Stimulated activated CD8-positive, alpha-beta memory T cell treated with anti-CD3 and anti-CD28 coated beads, Interleukin-12 subunit alpha, Interleukin-12 subunit beta, amount 100 ng/mL, for 1 hour (primary cell): ENCODE data around the gene PUS7L.
"Not testable (repeated sequence)": the region's sequence is repeated elsewhere in the genome, so short reads cannot be mapped to it uniquely, and the experiment has no call there.

Experiments
- DNase-seq: peaks from one replicate; pipeline ENCODE4 v3.0.0-alpha.2; 2020; ENCODE audit warnings: low read depth

The PUS7L gene, protein sequence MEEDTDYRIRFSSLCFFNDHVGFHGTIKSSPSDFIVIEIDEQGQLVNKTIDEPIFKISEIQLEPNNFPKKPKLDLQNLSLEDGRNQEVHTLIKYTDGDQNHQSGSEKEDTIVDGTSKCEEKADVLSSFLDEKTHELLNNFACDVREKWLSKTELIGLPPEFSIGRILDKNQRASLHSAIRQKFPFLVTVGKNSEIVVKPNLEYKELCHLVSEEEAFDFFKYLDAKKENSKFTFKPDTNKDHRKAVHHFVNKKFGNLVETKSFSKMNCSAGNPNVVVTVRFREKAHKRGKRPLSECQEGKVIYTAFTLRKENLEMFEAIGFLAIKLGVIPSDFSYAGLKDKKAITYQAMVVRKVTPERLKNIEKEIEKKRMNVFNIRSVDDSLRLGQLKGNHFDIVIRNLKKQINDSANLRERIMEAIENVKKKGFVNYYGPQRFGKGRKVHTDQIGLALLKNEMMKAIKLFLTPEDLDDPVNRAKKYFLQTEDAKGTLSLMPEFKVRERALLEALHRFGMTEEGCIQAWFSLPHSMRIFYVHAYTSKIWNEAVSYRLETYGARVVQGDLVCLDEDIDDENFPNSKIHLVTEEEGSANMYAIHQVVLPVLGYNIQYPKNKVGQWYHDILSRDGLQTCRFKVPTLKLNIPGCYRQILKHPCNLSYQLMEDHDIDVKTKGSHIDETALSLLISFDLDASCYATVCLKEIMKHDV

DNA sequence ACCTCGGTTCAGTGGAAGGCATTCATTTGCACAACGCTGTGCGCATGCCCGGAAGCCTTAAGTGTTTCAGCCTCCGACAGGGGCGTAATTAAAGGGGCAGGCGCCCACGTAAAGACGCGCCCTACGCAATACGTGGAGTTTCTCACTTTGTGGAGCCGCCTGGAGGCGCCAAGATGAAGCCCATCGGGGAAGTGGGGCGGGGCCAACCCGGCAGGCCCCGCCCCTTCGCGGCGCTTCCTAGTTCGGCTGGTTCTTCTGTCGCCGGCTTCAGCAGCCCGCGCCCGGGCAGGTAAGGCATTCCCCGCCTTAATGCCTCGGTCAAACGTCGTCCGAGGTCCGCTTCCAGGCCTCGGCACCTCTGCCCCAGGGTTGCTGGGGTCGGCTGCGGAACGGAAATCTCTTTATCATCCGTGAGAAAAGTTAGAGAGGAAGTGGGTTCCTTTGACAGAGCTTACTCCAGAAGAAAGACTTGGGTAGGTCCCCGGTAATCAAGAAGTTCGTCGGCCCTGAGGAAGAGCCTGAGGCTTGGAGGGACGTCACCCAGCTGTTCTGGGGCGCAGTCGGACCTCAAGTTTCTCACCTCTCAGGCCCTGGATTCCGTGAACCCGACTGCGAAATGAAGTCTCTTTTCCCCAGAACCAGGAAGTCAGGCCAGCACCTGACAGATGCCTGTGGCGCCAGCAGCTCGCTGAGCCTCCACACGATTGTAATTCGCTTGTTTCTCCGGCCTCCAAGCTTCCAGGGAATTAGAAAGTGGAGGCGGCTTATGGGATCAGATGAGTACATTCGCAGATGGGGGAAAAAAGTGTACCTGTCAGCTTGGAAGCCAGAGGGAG lies at the start of gene PUS7L, which contains the start of gene IRAK4:
TSS of gene PUS7L (minus strand) at position 63 of the 836 bp plus-strand sequence. CDS start 3,545 bp downstream, outside the sequence.
TSS of gene IRAK4 (plus strand) at position 224 of the 836 bp plus-strand sequence. CDS start 9,161 bp downstream, outside the sequence.
- peak; percentile 94 for DNase-seq

DNA sequence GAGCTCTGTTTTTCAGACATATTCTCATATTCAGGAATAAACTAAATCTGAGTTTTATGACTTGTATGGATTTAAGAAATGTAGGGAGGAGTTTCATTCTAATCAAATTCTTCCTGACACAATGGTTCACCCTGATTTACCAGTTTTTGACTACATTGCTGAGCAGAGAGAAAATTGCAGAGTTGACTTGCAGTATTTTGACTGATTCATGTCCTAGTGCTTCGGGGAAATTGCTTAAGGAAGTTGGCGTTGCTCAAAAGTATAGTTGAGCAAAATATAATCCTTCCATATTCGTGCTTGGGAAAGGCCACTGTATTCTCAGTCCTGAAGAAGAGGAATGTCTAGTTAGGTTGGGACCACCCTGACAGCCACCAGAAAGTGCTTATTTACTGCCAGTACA lies 48.8 kb upstream of the PUS7L start:
- DNase-seq = no peak

DNA sequence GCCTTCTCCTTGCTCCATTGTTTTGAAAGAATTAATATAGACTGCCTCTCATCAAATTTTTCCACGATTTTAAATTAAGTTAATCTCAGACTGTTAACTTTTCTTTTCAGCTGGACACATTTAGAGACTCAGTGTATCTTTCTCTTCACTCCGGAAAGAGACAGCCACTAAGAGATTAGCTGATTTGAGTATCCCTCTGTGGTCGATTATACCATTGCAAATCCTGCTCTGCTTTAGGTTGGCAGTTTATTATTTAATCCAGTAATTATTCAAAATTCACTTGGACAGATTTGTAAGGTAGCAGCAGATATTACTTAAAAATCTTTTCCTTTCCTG lies 48.1 kb upstream of the PUS7L start:
- no peak for DNase-seq

DNA sequence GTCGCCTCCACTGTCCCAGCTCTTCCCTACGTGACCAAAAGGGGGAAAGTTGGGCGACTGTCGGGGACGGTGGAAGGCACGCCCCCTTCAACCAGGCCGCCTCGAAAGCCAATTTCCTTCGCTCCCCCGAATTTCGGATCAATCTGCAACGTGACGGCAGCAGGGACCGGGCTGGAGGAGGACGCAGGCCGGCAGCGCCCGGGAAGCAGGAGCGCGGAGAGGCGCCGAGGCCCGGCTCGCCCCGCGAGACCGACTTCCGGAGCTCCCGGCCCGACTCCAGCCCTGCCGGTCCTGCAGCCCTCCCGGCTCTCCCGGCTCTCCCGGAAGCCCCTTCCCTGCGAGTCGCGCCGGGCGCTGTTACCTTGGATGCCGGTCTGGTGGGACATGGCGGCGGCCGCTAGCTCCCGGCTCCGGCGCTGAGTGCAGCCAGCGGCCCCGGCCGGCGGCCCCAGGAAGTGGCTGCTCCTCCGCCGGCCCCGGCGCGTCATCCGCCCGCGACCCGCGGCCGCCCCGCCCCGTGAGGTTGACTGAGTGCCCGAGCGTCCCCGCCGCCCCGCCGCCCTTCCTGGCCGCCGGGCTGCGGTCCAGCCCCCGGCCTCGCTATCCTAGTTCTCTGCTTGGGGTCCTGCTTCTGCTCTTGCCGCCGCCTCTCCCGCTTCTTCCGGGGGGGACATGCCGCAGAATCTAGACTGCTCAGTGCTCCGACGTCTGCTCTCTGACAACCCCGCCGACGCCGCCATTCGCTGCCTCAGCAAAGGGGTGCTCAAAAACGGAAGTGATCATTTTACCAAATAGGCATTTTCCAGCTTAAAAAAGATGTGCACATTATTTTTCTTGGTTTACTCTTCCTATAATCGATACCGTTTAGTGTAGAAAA lies 47.5 kb upstream of the PUS7L start, which contains the start of gene TWF1:
TSS of gene TWF1 (minus strand) at position 458 of the 877 bp plus-strand sequence. CDS start at position 386, 72 bp downstream.
- DNase-seq = peak; percentile 72

DNA sequence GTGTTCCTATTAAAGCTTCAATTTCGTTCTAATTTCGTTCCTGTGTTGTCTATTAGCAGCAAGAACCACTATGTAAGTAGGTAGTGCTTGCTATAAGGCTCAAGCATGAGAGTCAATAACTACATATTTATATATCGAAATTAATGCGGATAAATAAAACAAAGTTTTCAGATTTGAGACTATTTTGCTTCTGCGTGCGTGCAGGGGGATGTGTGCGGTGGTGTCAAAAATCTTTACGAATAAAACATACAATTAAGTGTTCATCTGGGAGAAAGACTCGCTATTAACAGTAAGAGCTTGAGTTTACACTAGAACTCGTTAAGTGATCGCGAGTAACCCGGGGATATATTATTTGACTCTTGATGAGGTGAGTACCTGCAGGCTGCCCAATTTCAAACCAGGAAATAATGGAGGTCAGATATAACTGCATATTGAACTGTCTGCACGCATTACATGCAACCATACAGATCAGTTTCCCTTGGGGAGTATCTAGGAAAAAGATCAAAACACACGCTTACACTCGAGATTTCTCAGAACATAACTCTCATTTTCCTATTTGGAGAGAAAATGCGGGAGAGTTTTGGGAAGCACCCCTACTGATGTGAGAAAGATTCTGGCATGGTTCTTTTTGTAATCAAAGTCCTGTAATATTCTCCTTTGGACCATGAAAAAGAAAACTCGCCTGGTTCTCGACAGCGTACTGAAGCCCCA lies 46.7 kb upstream of the PUS7L start:
- no peak for DNase-seq

DNA sequence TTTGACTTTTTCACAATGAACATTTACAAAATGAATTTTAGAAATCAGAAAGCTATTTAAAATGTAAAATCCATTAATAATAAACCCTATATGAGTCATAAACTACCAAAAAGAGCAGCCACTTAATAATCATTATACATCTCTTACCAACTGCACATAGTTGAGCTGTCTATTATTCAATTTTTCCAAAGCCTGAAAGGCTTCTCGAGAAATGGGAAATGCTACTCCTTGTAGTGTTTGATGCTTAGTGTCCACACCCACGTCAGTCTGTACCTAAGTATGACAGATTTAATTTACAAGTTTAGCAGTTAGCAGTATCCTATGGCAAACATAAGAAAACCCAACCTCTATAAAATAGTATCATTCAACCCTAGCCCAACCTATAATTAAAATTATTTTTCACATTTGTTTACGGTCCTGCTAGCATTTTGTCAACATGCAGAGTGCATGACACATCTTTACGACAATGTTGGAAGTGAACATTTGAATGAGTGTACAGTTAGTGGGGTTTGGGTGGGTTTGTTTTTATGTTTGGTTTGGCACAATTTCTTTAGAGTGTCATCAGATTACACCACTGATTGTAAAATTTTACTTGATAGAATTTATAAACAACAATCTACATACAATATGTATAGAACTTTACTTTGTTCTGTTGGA lies 39.1 kb upstream of the PUS7L start:
- no peak for DNase-seq

DNA sequence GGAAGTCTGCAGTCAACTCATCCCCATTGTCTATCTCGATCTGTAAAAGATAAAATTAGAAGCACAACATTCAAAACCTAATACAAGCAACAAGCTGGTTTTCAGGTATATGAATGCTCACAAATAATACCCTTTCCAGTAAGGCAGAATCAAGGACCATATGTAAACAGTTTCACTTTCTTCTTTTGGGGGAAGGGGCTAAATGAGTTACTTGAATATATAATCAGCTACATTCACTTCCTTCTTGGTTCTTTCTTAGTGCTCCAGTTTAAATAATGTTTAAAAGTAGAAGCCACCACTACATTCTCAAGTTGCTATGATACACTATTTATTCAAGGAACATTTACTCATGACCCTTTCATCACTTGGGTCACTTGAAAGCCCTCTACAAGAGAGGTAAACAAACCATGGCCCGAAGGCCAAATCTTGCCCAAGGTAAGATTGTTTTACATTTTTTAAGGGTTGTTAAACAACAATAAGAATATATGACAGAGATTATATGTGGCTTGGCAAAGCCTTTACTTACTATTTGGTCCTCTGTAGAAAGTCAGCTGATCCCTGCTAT lies 37.2 kb upstream of the PUS7L start:
- DNase-seq = no peak

DNA sequence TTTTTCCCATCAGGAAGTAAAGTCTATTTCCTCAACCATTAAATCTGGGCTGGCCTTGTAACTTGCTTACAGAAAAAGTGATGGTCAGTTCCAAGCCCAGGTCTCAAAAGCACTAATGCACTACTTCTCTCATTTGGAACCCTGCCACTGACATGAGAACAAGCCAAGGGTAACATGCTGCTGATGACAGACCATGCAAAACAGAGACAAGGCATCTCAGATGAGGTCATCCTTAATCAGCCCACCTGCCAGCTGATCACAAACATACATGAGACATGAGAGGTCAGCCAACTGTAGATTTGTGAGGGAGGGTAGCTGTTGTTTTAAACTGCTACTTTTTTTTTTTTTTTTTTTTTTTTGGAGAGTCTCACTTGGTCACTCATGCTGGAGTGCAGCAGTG lies 31.4 kb upstream of the PUS7L start:
- DNase-seq = no peak

DNA sequence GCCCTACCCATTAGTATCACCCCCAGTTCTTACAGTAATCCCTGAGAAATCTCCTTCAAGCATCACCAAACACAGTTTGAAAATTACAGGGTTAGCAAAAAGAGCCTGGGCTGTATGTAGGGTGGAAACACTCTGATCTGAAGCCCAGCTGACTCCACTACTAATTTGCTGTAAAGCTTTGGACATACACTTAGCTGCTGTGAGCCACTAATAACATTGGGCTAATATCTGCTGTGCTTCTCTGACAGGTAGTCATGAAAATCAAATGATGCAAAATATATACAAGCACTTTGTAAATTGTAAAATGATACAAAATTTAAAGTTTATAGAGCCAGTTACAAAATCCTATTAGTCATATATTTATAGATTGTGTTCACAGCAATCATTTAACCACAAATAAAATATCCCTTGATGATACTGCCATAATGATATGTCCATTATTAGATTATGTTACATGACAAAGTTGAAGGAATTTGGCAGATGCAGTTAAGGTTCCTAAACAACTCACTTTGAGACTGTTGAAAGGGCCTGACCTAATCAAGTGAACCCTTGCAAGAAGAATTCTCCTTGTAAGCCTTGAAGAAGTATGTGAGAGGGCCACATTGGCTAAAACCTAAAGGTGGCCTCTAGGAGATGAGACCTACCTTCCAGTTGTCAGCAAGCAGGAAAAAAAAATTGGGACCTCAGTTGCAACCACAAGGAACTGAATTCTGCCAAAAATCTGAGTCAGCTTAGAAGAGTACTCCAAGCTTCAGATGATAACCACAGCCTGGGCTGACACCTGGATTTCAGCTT lies 28.5 kb upstream of the PUS7L start:
- no peak for DNase-seq

DNA sequence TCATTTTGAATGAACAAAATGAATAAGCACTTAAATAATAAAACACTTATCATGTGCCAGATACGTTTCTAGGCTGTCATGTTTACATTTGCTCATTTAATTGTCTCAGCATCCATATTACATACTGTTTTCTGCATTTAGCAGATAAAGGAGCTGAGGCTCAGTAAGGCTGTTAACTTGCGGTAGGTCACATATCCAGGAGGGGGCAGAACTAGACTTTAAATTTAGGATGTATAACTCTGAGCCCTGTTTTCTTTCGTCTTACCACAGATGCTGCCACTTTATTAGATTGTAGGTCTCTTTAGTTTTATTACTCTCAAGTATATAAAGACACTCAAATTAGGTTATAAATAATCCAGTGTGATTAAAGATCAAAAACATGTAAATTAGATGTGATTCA lies 17.9 kb upstream of the PUS7L start:
- no peak for DNase-seq

DNA sequence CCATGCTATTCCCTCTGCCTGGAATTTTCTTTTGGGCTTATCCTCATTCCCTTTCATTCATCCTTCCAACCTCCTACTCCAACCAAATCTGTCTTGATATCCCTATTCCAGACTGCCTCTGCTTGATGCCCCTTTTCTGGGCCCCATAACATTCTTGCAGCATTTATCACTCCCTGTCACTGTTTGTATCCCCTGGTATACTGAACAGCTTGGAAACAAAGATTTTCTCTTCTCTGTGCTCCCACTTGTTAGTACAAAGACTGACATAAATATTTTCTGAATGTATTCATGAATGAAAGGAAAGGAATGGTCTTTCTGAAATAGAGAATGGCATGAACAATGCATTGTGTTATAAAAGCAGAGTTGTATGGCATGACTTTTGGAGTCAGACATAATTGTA lies 7.7 kb upstream of the PUS7L start:
- DNase-seq = no peak

DNA sequence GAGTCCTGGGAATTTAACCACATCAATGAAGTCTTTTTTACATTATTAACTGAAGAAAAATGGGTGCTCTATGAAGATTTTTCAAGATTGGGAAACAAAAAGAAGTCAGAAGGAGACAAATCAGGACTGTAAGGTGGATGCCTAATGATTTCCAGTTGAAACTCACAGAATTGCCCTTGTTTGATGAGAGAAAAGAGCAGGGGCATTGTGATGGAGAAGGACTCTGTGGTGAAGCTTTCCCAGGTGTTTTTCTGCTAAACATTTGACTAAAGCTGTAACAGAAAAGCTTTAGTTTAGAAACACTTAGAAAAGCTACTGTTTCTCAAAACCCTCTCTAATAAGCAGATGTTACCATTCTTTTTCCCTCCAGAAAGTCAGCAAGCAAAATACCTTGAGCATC lies 5.9 kb upstream of the PUS7L start:
- DNase-seq = no peak

DNA sequence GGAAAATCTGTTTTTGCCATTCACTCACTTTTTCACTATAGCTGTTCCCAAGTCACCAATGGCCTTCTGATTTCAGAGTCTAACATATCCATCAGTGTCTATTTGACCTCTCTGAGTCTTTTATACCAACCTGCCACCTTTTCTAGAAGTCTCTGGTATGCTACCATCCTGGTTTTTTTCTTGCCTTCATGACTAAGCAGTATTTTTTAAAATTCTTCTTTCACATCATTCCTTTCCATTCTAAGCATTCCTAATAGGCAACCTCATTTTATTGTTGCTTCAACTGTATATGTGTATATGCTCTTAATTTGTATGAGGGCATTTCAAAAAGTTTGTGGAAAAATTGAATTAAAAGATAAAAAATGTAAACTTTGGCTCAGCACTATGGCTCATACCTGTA lies 5.2 kb upstream of the PUS7L start:
- DNase-seq = no peak

DNA sequence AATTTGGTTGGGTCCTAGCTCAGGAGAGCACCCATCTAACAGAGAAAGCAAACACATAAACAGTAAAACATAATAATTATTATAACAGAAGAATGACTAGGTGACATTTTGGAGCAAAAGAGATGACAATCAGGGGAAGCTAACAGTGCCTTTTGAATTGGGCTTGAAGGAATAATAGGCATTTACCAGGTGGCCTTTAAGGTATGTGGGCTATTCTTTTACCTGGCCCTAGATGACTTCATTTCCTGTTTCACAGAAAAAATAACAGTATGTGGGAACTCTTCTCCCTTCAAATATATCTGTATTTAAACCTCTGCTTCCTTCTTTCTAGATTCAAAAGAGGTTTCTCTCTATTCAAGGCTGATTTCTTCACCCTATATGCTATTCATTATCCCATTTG lies 4.0 kb upstream of the PUS7L start:
- DNase-seq = no peak

DNA sequence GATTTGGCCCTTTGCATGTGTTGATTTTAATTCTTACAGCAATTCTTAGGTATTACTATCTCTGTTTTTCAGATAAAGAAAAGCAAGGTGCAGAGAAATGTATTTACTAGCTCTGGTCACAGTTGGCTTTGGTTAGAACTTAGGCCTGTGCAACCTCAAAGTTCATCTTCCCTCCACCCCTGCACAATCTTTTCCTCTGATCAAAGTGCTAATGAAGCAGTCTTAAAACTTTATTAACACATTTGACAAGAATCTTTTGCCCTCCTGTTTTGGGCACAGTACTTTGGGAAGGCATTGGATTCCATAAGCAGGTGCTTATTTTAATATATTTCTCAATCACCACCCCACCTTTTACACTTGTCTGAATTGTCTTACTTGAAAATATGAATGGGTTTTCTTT lies 2.9 kb upstream of the PUS7L start:
- no peak for DNase-seq

DNA sequence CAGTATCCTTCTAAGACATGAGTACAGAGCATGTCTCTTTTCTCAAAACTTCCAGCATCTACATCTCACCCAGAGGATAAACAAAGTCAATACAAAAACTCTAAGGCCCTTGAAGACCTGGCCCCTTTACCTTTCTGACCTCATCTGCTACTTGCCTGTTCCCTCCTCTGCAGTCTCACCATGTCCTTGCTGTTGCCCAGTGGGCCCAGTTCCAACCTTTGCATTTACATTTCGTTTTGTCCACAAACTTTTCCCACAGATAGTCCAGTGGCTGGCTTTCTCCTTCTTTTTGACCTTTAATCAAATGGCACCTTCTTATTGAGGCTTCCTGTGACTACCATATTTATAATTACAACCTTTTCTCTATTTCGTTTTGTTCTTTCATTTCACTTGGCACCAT lies 1.8 kb upstream of the PUS7L start:
- DNase-seq = no peak

DNA sequence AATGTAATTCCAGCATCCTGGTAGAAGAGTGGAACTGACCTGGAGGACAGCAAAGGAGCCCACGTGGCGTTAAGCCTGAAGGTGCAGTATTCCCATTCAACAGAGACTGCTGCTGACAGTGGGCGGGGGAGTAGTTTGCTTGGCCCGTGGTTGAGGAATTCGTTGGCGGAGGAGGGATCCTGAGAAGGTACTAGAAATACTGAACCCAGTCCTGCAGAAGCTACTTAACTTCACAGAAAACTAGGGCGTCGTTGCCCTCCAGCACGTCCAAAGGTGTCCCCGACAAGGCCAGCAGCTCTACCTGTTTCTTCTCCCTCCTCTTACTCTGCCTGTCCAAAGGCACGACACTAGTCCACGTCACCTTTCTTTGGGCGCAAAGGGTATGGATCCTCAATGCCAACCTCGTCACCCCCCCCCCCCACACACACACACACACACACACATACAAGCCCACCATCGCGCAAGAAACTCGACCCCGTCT lies 303 bp downstream of the PUS7L start:
- DNase-seq = no peak

DNA sequence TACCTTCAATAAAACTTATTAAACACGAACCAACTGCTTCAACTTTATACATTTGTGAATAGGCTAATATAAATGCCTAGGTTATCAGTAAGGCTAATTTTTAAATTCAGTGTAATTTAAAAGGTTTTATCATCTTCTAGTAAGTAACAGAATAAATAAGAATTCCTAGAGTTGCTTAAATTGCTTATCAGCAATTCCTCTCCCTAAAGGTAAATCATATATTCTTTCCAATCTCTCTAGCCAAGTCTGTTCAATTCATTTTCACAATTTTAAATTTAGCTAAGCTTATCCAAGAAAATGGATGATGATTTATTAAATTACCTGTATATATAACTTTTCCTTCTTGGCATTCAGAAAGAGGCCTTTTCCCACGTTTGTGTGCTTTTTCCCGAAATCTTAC lies 4.6 kb downstream of the PUS7L start:
- DNase-seq = no peak

DNA sequence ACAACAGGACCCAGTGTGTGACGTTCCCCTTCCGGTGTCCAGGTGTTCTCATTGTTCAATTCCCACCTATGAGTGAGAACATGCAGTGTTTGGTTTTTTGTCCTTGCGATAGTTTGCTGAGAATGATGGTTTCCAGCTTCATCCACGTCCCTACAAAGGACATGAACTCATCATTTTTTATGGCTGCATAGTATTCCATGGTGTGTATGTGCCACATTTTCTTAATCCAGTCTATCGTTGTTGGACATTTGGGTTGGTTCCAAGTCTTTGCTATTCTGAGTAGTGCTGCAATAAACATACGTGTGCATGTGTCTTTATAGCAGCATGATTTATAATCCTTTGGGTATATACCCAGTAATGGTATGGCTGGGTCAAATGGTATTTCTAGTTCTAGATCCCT lies 7.2 kb downstream of the PUS7L start:
- DNase-seq = not testable (repeated sequence)
